Lower leg skin (tissue), 3 donors: ENCODE measurements around the gene CACNG1.

Experiments
- POLR2A ChIP-seq, 2 donors: fragments of 450-650 bp; IDR thresholded peaks; one replicate each; pipeline ENCODE4 v1.6.1; 2016 to 2017; ENCODE audit warnings: antibody characterized with exemption in 2 of 2, mild to moderate bottlenecking in 1 of 2, moderate library complexity in 1 of 2
- TF ChIP-seq, protein P1 (sequence below), 3 donors: fragments of 450-650 bp; IDR thresholded peaks; one replicate each; pipeline ENCODE4 v1.5.1; 2016; ENCODE audit warnings: antibody characterized with exemption in 3 of 3, mild to moderate bottlenecking in 3 of 3, moderate library complexity in 2 of 3

DNA sequence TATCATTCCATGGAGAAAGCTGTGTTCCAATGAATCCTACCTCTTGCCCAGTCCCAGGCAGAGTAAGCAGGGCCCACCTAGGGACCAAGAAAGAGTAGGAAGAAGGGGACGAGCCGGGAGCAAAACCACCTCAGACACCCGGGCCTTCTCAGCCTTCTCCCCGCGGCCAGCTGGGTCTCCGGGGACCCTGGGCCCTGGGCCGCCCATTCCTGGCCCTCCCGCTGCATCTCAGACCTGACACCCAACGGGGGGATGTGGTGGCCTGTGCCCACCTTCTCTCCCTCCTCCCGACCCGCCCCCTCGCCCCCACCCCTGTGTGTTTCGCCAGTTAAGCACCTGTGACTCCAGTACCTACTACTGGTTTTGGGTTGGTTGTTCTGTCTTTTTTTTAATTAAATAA, 11.4 kb upstream of the CACNG1 start:
- TF ChIP-seq, protein P1, sequence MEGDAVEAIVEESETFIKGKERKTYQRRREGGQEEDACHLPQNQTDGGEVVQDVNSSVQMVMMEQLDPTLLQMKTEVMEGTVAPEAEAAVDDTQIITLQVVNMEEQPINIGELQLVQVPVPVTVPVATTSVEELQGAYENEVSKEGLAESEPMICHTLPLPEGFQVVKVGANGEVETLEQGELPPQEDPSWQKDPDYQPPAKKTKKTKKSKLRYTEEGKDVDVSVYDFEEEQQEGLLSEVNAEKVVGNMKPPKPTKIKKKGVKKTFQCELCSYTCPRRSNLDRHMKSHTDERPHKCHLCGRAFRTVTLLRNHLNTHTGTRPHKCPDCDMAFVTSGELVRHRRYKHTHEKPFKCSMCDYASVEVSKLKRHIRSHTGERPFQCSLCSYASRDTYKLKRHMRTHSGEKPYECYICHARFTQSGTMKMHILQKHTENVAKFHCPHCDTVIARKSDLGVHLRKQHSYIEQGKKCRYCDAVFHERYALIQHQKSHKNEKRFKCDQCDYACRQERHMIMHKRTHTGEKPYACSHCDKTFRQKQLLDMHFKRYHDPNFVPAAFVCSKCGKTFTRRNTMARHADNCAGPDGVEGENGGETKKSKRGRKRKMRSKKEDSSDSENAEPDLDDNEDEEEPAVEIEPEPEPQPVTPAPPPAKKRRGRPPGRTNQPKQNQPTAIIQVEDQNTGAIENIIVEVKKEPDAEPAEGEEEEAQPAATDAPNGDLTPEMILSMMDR (IDR thresholded peaks at IDR 0.05) = no peak
- no peak for TF ChIP-seq POLR2A (IDR thresholded peaks at IDR 0.05)
